IMR-90 (cell line): ENCODE data around the gene GSTM3. TPM values are rescaled to one million over a fixed set of nuclear protein-coding genes. Genes with fewer than 3 reads are reported as not detected.

ENCODE experiments used
- ATAC-seq: fragments of 200-7000 bp; cut with Tn5 transposase; 2 replicates; pipeline ENCODE4 v1.9.1; 2020; ENCODE audit warnings: low read depth, mild to moderate bottlenecking, moderate library complexity
- BruUV-seq: library from RNA; stranded (reverse); fragments of 400-500 nt; replicated peaks from 2 replicates; lab custom pipeline; 2021; lab: Mats Ljungman, UMichigan
- CTCF ChIA-PET: fragments of 300-600 bp; formaldehyde crosslinking; extraction: SDS; loops from one replicate; lab custom pipeline; 2021; ENCODE audit warnings: antibody characterized with exemption; lab: Yijun Ruan, JAX
- POLR2A ChIA-PET: fragments of 300-600 bp; sonication (Branson Sonifier 250); formaldehyde crosslinking; loops from one replicate; lab custom pipeline; 2022; ENCODE audit warnings: antibody characterized with exemption; ENCODE audit not compliant: unreplicated experiment; lab: Charles Lee
- DNase-seq: peaks from one replicate; pipeline ENCODE4 v3.0.0; 2013
- H2AFZ ChIP-seq: replicated peaks from 2 replicates; pipeline ENCODE3; 2013; ENCODE audit warnings: low read length, mild to moderate bottlenecking; ENCODE audit not compliant: poor library complexity
- H2AK5ac ChIP-seq: 2 replicates; pipeline ENCODE4 v1.6.1; 2013; ENCODE audit warnings: low read depth, low read length, inconsistent platforms
- H2AK9ac ChIP-seq: replicated peaks from 2 replicates; pipeline ENCODE3; 2013; ENCODE audit warnings: mild to moderate bottlenecking, low read depth, low read length, moderate library complexity; ENCODE audit not compliant: poor library complexity
- H2BK120ac ChIP-seq: 2 replicates; pipeline ENCODE4 v1.6.1; 2013; ENCODE audit warnings: low read depth, low read length, inconsistent platforms
- H2BK15ac ChIP-seq: 3 replicates; pipeline ENCODE4 v1.6.1; 2013; ENCODE audit warnings: low read depth, low read length, inconsistent platforms
- H2BK20ac ChIP-seq: 2 replicates; pipeline ENCODE4 v1.6.1; 2013; ENCODE audit warnings: low read depth, mild to moderate bottlenecking, inconsistent platforms, low read length, moderate library complexity
- H2BK5ac ChIP-seq: 2 replicates; pipeline ENCODE4 v1.6.1; 2013; ENCODE audit warnings: mild to moderate bottlenecking, low read depth, low read length, inconsistent platforms; ENCODE audit not compliant: poor library complexity, severe bottlenecking
- H3K14ac ChIP-seq: replicated peaks from 2 replicates; pipeline ENCODE4 v1.6.1; 2013; ENCODE audit warnings: low read depth, low read length, inconsistent platforms
- H3K18ac ChIP-seq: 2 replicates; pipeline ENCODE4 v1.6.1; 2013; ENCODE audit warnings: low read depth, low read length, control low read depth
- H3K23ac ChIP-seq: 2 replicates; pipeline ENCODE4 v1.6.1; 2013; ENCODE audit warnings: low read depth, low read length, inconsistent platforms
- H3K27ac ChIP-seq: 2 replicates; pipeline ENCODE4 v1.5.1; 2013; ENCODE audit warnings: mild to moderate bottlenecking, control low read depth, low read length; ENCODE audit not compliant: insufficient read depth
- H3K27me3 ChIP-seq: 2 replicates; pipeline ENCODE4 v1.6.1; 2013; ENCODE audit warnings: low read length; ENCODE audit not compliant: control insufficient read depth, insufficient read depth
- H3K36me3 ChIP-seq: 2 replicates; pipeline ENCODE4 v1.6.1; 2013; ENCODE audit warnings: low read length, mixed read lengths; ENCODE audit not compliant: control insufficient read depth, insufficient read depth
- H3K4ac ChIP-seq: 2 replicates; pipeline ENCODE4 v1.6.1; 2013; ENCODE audit warnings: low read depth, low read length, inconsistent platforms
- H3K4me1 ChIP-seq: 2 replicates; pipeline ENCODE4 v1.6.1; 2013; ENCODE audit warnings: low read length, mixed read lengths; ENCODE audit not compliant: control insufficient read depth, insufficient read depth
- H3K4me2 ChIP-seq: 2 replicates; pipeline ENCODE4 v1.6.1; 2013; ENCODE audit warnings: low read depth, mild to moderate bottlenecking, control low read depth, low read length, moderate library complexity
- H3K4me3 ChIP-seq: 2 replicates; pipeline ENCODE4 v1.5.1; 2013; ENCODE audit warnings: low read depth, mild to moderate bottlenecking, control low read depth, low read length, moderate library complexity; ENCODE audit not compliant: insufficient read depth
- H3K56ac ChIP-seq: 2 replicates; pipeline ENCODE4 v1.6.1; 2013; ENCODE audit warnings: low read length, inconsistent platforms; ENCODE audit not compliant: insufficient read depth; ENCODE audit errors: extremely low read depth
- H3K79me1 ChIP-seq, 2 experiments: 2 replicates each; pipeline ENCODE4 v1.6.1; 2013; ENCODE audit warnings: low read length in 2 of 2, inconsistent platforms in 1 of 2, low read depth in 1 of 2
- H3K9ac ChIP-seq: 2 replicates; pipeline ENCODE4 v1.6.1; 2013; ENCODE audit warnings: low read depth, low read length, control low read depth
- H3K9me1 ChIP-seq: 2 replicates; pipeline ENCODE4 v1.6.1; 2013; ENCODE audit warnings: low read length, inconsistent platforms; ENCODE audit not compliant: insufficient read depth
- H3K9me3 ChIP-seq: 2 replicates; pipeline ENCODE4 v1.6.1; 2013; ENCODE audit warnings: low read length; ENCODE audit not compliant: control insufficient read depth, insufficient read depth
- H4K20me1 ChIP-seq: 2 replicates; pipeline ENCODE4 v1.6.1; 2013; ENCODE audit warnings: low read length, inconsistent platforms; ENCODE audit not compliant: insufficient read depth
- H4K5ac ChIP-seq: 2 replicates; pipeline ENCODE4 v1.6.1; 2013; ENCODE audit warnings: mild to moderate bottlenecking, low read depth, low read length, control low read depth
- H4K8ac ChIP-seq, 2 experiments: 2 replicates each; pipeline ENCODE4 v1.6.1; 2013; ENCODE audit warnings: low read depth in 2 of 2, low read length in 2 of 2, control low read depth in 1 of 2, inconsistent platforms in 1 of 2
- H4K91ac ChIP-seq: 2 replicates; pipeline ENCODE4 v1.6.1; 2013; ENCODE audit warnings: low read depth, low read length, inconsistent platforms; ENCODE audit not compliant: insufficient read depth
- CEBPB ChIP-seq: IDR thresholded peaks from 2 replicates; pipeline ENCODE4 v1.6.1; 2012; ENCODE audit warnings: low read depth, low read length, improper control_type of control experiment
- CHD1 ChIP-seq: IDR thresholded peaks from 2 replicates; pipeline ENCODE4 v1.6.1; 2012; ENCODE audit warnings: low read depth, low read length, improper control_type of control experiment
- MAFK ChIP-seq: IDR thresholded peaks from 2 replicates; pipeline ENCODE4 v1.6.1; 2012; ENCODE audit warnings: low read depth, low read length, improper control_type of control experiment
- MAZ ChIP-seq: IDR thresholded peaks from 2 replicates; pipeline ENCODE4 v1.6.1; 2012; ENCODE audit warnings: low read depth, mild to moderate bottlenecking, low read length, improper control_type of control experiment, moderate library complexity, borderline replicate concordance
- NFE2L2 ChIP-seq: fragments of 150-350 bp; IDR thresholded peaks from 2 replicates; pipeline ENCODE4 v1.6.1; 2016; ENCODE audit warnings: low read depth, mild to moderate bottlenecking, low read length
- POLR2A ChIP-seq: IDR thresholded peaks from 2 replicates; pipeline ENCODE4 v1.6.1; 2012; ENCODE audit warnings: mild to moderate bottlenecking, low read depth, low read length
- RAD21 ChIP-seq: IDR thresholded peaks from 2 replicates; pipeline ENCODE4 v1.6.1; 2012; ENCODE audit warnings: low read length, improper control_type of control experiment
- SMC3 ChIP-seq: fragments of 150-350 bp; IDR thresholded peaks from 2 replicates; pipeline ENCODE4 v1.6.1; 2016; ENCODE audit warnings: low read depth, mild to moderate bottlenecking, antibody characterized with exemption, low read length, moderate library complexity
- USF2 ChIP-seq: fragments of 150-350 bp; IDR thresholded peaks from 2 replicates; pipeline ENCODE4 v1.6.1; 2017; ENCODE audit warnings: mild to moderate bottlenecking, antibody characterized with exemption, low read length, low read depth
- WGBS, 2 experiments: methylation state at CpG; one replicate each; pipeline versions ENCODE4 v1.1.5 to v1.1.7; 2013; ENCODE audit warnings: missing lambda C conversion rate in 2 of 2; ENCODE audit not compliant: insufficient read length in 1 of 2; ENCODE audit errors: extremely low coverage in 2 of 2; 5-methylcytosine and 5-hydroxymethylcytosine counted together
- dilution Hi-C: fragments of 300-500 bp; cut with HindIII; formaldehyde crosslinking; loops from one replicate; pipeline ENCODE4 v1.14.3; 2018; ENCODE audit warnings: low sequenced_read_pairs; ENCODE audit not compliant: unreplicated experiment
- in situ Hi-C: fragments of 300-500 bp; cut with MboI; formaldehyde crosslinking; loops from 3 replicates; pipeline ENCODE4 v1.14.3; 2019; ENCODE audit warnings: low sequenced_read_pairs, inconsistent platforms, mixed read lengths
- intact Hi-C: fragments of 100-400 bp; cut with micrococcal nuclease; formaldehyde crosslinking; loops from 2 replicates; pipeline ENCODE4 v1.10.0; 2022
- polyA plus RNA-seq, 3 experiments: library from polyadenylated mRNA; depleted of rRNA; stranded (reverse); fragments of >200 nt; gene quantifications; 2 replicates each; pipeline ENCODE4 v1.2.3, GENCODE V29; 2012; ENCODE audit warnings: low replicate concordance in 1 of 3
- total RNA-seq: library from RNA; depleted of rRNA; stranded (reverse); fragments of >200 nt; gene quantifications from 2 replicates; pipeline ENCODE4 v1.2.3, GENCODE V29; 2012
- TF ChIP-seq, protein P1 (sequence below): fragments of 150-350 bp; IDR thresholded peaks from 2 replicates; pipeline ENCODE4 v1.6.1; 2016; ENCODE audit warnings: low read depth, mild to moderate bottlenecking, low read length, moderate library complexity, borderline replicate concordance

Gene GSTM3
- total and polyA plus RNA-seq, 2 of the 4 experiments (the other 2 are of a cell fraction) = 102 to 131 TPM

DNA sequence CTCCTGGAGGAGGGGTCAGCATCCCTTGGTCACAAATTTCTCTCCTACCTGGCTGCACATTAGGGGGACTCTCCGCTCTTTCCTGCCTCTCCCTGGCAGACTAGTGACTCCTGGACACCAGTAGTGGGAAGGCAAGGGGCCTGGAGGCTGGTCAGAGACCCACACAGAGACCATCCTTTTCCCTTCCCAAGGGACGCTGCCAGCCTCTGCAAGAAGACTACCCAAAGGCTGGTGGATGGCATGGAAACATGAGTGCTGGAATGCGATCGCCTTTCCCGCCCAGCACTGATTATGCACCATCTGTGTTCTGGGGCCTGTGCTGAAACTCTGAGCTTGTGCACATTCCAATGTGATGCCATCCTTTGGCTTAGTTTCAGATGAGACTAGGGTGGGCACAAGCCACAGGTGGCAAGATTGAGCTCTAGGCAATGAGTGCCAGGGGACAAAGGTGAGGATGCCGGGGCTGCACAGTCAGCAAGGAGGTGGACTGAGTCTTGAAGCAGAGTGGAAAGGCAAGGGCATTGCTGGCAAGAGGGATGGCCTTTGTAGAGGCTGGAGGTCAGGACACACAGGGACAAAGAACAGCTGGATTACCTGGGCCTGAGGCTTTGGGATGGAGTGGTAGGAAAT, 35.5 kb upstream of the GSTM3 start:
- H2BK15ac ChIP-seq = peak overlapping the region; percentile 2; the same call in 1 of the 3 replicates
- no peak overlapping the region for H3K4ac ChIP-seq
- ChIA-PET POLR2A (interaction anchor here (0.5 kb wide), 1 partner anchor 253 kb away, joined by 9 read pairs; no protein-coding TSS in a partner anchor), CTCF (interaction anchor here (0.9 to 4.5 kb wide), 11 partner anchors 101 to 330 kb away, joined by 4 to 69 read pairs (median 6); partner anchors contain the start of gene AHCYL1)
- no peaks in the 10 kb centered on the region for H3K36me3 ChIP-seq
- dilution Hi-C loops (no loop called here), intact Hi-C loops (loop anchor here (5.0 kb wide), 1 partner anchor 331 kb away; no protein-coding TSS in a partner anchor), in situ Hi-C loops (loop anchor here (5.0 to 25.0 kb wide), 2 partner anchors 136 to 211 kb away; partner anchors contain the start of gene CSF1)
- DNase-seq (no peak), ATAC-seq (no peak)
- no peak overlapping the region for H4K91ac ChIP-seq
- H3K79me1 ChIP-seq = no peaks in the 10 kb centered on the region
- no TSS peak for BruUV-seq
- no peak overlapping the region for H3K18ac ChIP-seq
- TF ChIP-seq NFE2L2 (no peak), RAD21 (no peak), MAFK (no peak), CEBPB (no peak), SMC3 (no peak), USF2 (no peak), MAZ (no peak), POLR2A (no peak), CHD1 (no peak)
- TF ChIP-seq, protein P1, sequence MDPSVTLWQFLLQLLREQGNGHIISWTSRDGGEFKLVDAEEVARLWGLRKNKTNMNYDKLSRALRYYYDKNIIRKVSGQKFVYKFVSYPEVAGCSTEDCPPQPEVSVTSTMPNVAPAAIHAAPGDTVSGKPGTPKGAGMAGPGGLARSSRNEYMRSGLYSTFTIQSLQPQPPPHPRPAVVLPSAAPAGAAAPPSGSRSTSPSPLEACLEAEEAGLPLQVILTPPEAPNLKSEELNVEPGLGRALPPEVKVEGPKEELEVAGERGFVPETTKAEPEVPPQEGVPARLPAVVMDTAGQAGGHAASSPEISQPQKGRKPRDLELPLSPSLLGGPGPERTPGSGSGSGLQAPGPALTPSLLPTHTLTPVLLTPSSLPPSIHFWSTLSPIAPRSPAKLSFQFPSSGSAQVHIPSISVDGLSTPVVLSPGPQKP = no peak
- H2BK120ac ChIP-seq = 0 out of 2 replicates have a peak overlapping the region, but pooled peaks have one; percentile 85
- no peak overlapping the region for H2BK5ac ChIP-seq
- H3K56ac ChIP-seq = no peak overlapping the region
- peaks cover 11% of the 10 kb centered on the region for H3K9me1 ChIP-seq
- WGBS, 2 experiments = 81% methylated on average over 4 of the region's 6 CpGs; no CpG with 5 or more reads in 1 of the 2 experiments
- H4K20me1 ChIP-seq = no peaks in the 10 kb centered on the region
- peak overlapping the region; percentile 84 for H2AK9ac ChIP-seq
- H3K9me3 ChIP-seq = no peaks in the 10 kb centered on the region
- no peak overlapping the region for H2AFZ ChIP-seq
- H3K9ac ChIP-seq = no peak overlapping the region
- peak overlapping the region; percentile 51 for H2BK20ac ChIP-seq
- no peaks in the 10 kb centered on the region for H3K27me3 ChIP-seq
- H2AK5ac ChIP-seq = peak overlapping the region; percentile 79; the same call in 1 of the 2 replicates
- no peak overlapping the region for H3K23ac ChIP-seq
- H3K4me2 ChIP-seq = no peak overlapping the region
- no peak overlapping the region for H4K5ac ChIP-seq
- H3K4me1 ChIP-seq = peaks cover 19% of the 10 kb centered on the region
- no peak overlapping the region for H3K14ac ChIP-seq
- H3K4me3 ChIP-seq = no peak overlapping the region
- no peak overlapping the region for H3K27ac ChIP-seq
- H4K8ac ChIP-seq = no peak overlapping the region
